ENCODE results near the gene KDM4B. TPM values are rescaled to one million over a fixed set of nuclear protein-coding genes. Genes with fewer than 3 reads are reported as not detected.
A peak's percentile ranks its signal among the peaks of the same experiment; 100 is the strongest.

The KDM4B gene
- total and polyA plus RNA-seq, 9 of the 15 experiments (the other 6 are each of a cell fraction or from before 2014, with no cell fraction given): 0.21 to 29.9 (median 7.3) TPM

- TF ChIP-seq ARID4B (CRISPR knock-in tag; IDR thresholded peaks at IDR 0.05) (peak; percentile 64; the same call in 1 of the 2 replicates), YY1 (IDR thresholded peaks at IDR 0.05; ENCODE audit: borderline replicate concordance in 1 of 3, control insufficient read depth in 1 of 3, extremely low read depth in 1 of 3, insufficient read depth in 3 of 3, insufficient read length in 1 of 3, insufficient replicate concordance in 2 of 3, low read depth in 1 of 3, low read length in 2 of 3) (peak in 2 of 3 experiments; percentile 84 to 87), NFIX (CRISPR knock-in tag; IDR thresholded peaks at IDR 0.05; ENCODE audit: low read depth) (no peak), MAFK (IDR thresholded peaks at IDR 0.05; ENCODE audit: low read length) (no peak), ERF (CRISPR knock-in tag; IDR thresholded peaks at IDR 0.05) (no peak), HOMEZ (CRISPR knock-in tag; IDR thresholded peaks at IDR 0.05) (no peak), NRF1 (conservative IDR thresholded peaks at IDR 0.05 in 1 of 2, IDR thresholded peaks at IDR 0.05 in 1 of 2) (peak; percentile 40 to 41; a peak in 2 of 4 replicates), CBX3 (IDR thresholded peaks at IDR 0.05; ENCODE audit: borderline replicate concordance in 1 of 2, low read length in 2 of 2) (peak in 1 of 2 experiments; percentile 89; a peak in 2 of 3 replicates), CREM (IDR thresholded peaks at IDR 0.05; ENCODE audit: low read depth) (peak; percentile 44; the same call in 1 of the 2 replicates), CREBBP (IDR thresholded peaks at IDR 0.05; ENCODE audit: low read depth, low read length) (no peak), RFX5 (IDR thresholded peaks at IDR 0.05; ENCODE audit: low read depth, low read length) (no peak), FOXA3 (CRISPR knock-in tag; conservative IDR thresholded peaks at IDR 0.05 in 1 of 2, IDR thresholded peaks at IDR 0.05 in 1 of 2) (peak in 1 of 2 experiments; percentile 49; a peak in 1 of 4 replicates), CREB1 (IDR thresholded peaks at IDR 0.05) (no peak), CREB1 (CRISPR knock-in tag; IDR thresholded peaks at IDR 0.05) (no peak), ETV1 (tag; conservative IDR thresholded peaks at IDR 0.05; ENCODE audit: low read depth) (no peak)
- TF ChIP-seq, protein P1, sequence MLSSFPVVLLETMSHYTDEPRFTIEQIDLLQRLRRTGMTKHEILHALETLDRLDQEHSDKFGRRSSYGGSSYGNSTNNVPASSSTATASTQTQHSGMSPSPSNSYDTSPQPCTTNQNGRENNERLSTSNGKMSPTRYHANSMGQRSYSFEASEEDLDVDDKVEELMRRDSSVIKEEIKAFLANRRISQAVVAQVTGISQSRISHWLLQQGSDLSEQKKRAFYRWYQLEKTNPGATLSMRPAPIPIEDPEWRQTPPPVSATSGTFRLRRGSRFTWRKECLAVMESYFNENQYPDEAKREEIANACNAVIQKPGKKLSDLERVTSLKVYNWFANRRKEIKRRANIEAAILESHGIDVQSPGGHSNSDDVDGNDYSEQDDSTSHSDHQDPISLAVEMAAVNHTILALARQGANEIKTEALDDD (IDR thresholded peaks at IDR 0.05): peak; percentile 82
- TF ChIP-seq, protein P2, sequence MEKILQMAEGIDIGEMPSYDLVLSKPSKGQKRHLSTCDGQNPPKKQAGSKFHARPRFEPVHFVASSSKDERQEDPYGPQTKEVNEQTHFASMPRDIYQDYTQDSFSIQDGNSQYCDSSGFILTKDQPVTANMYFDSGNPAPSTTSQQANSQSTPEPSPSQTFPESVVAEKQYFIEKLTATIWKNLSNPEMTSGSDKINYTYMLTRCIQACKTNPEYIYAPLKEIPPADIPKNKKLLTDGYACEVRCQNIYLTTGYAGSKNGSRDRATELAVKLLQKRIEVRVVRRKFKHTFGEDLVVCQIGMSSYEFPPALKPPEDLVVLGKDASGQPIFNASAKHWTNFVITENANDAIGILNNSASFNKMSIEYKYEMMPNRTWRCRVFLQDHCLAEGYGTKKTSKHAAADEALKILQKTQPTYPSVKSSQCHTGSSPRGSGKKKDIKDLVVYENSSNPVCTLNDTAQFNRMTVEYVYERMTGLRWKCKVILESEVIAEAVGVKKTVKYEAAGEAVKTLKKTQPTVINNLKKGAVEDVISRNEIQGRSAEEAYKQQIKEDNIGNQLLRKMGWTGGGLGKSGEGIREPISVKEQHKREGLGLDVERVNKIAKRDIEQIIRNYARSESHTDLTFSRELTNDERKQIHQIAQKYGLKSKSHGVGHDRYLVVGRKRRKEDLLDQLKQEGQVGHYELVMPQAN (IDR thresholded peaks at IDR 0.05; ENCODE audit: borderline replicate concordance): peak; percentile 30; the same call in 1 of the 2 replicates
These were observed 122.2 kb downstream of the KDM4B start (continued) for GRCh38 chr19:5091018-5091683.
